DOHH2 (cell line): ENCODE measurements around the gene ZFHX3.

Experiments used
- CTCF ChIP-seq: fragments of 200-600 bp; sonication (generic); IDR thresholded peaks from one replicate; pipeline ENCODE4 v1.5.1; 2014; ENCODE audit warnings: antibody characterized with exemption, mild to moderate bottlenecking, low read depth, low read length; ENCODE audit not compliant: poor library complexity, severe bottlenecking
- EZH2phosphoT487 ChIP-seq: fragments of 200-600 bp; sonication (generic); IDR thresholded peaks from 2 replicates; pipeline ENCODE4 v1.6.1; 2017; ENCODE audit warnings: borderline replicate concordance, mild to moderate bottlenecking, antibody characterized with exemption, low read length, moderate library complexity, mixed read lengths

GRCh38 chr16:72894293-72895151, 153.4 kb downstream of the ZFHX3 start:
- no peak for TF ChIP-seq CTCF
- no peak for TF ChIP-seq EZH2phosphoT487
